Activated naive CD8-positive, alpha-beta T cell treated with anti-CD3 and anti-CD28 coated beads, Interleukin-2, amount 50 U/mL, for 24 hours (primary cell): ENCODE measurements around the gene LRRC66.

Experiments
- ATAC-seq: fragments of 150-1000 bp; cut with Tn5 transposase; one replicate; pipeline ENCODE4 v1.10.0; 2021
- DNase-seq: peaks from one replicate; pipeline ENCODE4 v3.0.0; 2021
- H3K27ac Mint-ChIP-seq: one replicate; pipeline ENCODE4 v1.8.0; 2021; ENCODE audit warnings: mild to moderate bottlenecking, mixed read lengths
- H3K27me3 Mint-ChIP-seq: one replicate; pipeline ENCODE4 v1.8.0; 2021; ENCODE audit warnings: mixed read lengths
- H3K36me3 Mint-ChIP-seq: one replicate; pipeline ENCODE4 v1.8.0; 2021; ENCODE audit warnings: low read depth, mixed read lengths
- H3K4me1 Mint-ChIP-seq: one replicate; pipeline ENCODE4 v1.8.0; 2021; ENCODE audit warnings: mixed read lengths
- H3K4me3 Mint-ChIP-seq: one replicate; pipeline ENCODE4 v1.8.0; 2021; ENCODE audit warnings: mild to moderate bottlenecking, moderate library complexity, mixed read lengths
- H3K9me3 Mint-ChIP-seq: one replicate; pipeline ENCODE4 v1.8.0; 2021; ENCODE audit warnings: mixed read lengths

The LRRC66 gene, protein sequence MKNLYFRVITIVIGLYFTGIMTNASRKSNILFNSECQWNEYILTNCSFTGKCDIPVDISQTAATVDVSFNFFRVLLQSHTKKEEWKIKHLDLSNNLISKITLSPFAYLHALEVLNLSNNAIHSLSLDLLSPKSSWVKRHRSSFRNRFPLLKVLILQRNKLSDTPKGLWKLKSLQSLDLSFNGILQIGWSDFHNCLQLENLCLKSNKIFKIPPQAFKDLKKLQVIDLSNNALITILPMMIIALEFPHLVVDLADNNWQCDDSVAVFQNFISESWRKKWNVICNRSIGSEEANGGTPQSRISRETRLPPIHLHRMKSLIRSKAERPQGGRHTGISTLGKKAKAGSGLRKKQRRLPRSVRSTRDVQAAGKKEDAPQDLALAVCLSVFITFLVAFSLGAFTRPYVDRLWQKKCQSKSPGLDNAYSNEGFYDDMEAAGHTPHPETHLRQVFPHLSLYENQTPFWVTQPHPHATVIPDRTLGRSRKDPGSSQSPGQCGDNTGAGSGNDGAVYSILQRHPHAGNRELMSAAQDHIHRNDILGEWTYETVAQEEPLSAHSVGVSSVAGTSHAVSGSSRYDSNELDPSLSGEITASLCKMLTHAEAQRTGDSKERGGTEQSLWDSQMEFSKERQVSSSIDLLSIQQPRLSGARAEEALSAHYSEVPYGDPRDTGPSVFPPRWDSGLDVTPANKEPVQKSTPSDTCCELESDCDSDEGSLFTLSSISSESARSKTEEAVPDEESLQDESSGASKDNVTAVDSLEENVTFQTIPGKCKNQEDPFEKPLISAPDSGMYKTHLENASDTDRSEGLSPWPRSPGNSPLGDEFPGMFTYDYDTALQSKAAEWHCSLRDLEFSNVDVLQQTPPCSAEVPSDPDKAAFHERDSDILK

GRCh38 chr4:52019936-52020657 lies at the start of gene LRRC66:
Gene LRRC66, minus strand, starts transcription at chr4:52020363. Its CDS starts 2,750 bp downstream, at chr4:52017613.
- DNase-seq (no peak), ATAC-seq (no peak)
- H3K36me3 Mint-ChIP-seq: peaks cover 2% of the 10 kb centered on the region
- H3K4me1 Mint-ChIP-seq: no peaks in the 10 kb centered on the region
- no peaks in the 10 kb centered on the region for H3K27me3 Mint-ChIP-seq
- no peaks in the 10 kb centered on the region for H3K9me3 Mint-ChIP-seq
- no peak within 1 kb of the TSS for H3K27ac Mint-ChIP-seq
- no peak within 1 kb of the TSS for H3K4me3 Mint-ChIP-seq

DNA sequence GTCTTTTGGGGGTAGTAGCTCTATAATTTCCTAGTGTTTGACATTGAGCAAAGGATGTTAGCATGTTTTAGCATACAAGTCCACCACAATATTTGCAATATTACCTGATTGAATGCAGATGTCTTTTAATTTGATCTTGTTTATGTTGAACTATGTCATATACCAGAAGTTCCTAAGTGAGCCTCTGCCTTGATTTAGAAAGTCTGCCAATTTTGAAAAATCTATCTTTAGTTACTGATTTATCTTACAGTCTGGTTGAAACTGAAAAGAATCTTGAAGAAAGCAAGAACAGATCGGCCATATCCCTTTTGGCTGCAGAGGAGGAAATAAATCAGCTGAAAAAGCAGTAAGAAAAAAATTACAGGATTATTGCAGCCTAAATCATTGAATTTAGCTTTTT lies 49.4 kb upstream of the LRRC66 start:
- Mint-ChIP-seq H3K9me3 (no peaks in the 10 kb centered on the region), H3K4me3 (no peak overlapping the region), H3K4me1 (no peaks in the 10 kb centered on the region), H3K27me3 (peaks cover 15% of the 10 kb centered on the region), H3K36me3 (no peaks in the 10 kb centered on the region), H3K27ac (no peak overlapping the region)
- no peak for DNase-seq
- no peak for ATAC-seq

DNA sequence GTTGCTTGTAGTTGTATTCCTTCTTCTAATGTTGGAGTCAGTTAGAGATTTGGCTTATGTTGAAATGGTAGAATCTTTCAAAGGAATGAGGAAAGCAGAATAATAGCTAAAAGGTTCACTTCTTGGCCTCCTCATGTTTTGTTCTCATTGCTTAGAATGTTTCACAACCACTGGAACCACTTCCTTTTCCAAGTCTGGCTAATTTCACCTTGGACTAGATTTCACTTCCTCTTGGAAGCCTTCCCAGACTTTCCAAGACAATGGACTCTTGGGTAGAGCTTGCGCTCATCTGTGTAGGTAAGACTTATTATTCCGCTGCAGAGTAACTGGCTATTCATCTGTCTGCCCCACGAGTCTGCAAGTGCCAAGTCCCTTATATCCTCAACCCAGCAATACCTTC lies 39.2 kb upstream of the LRRC66 start:
- ATAC-seq: no peak
- H3K4me1 Mint-ChIP-seq: no peaks in the 10 kb centered on the region
- no peaks in the 10 kb centered on the region for H3K9me3 Mint-ChIP-seq
- H3K36me3 Mint-ChIP-seq: no peaks in the 10 kb centered on the region
- H3K4me3 Mint-ChIP-seq: no peak overlapping the region
- peaks cover 11% of the 10 kb centered on the region for H3K27me3 Mint-ChIP-seq
- H3K27ac Mint-ChIP-seq: no peak overlapping the region
- DNase-seq: no peak

GRCh38 chr4:52058275-52058674 lies 38.1 kb upstream of the LRRC66 start:
- ATAC-seq (no peak), DNase-seq (no peak)
- peaks cover 17% of the 10 kb centered on the region for H3K27me3 Mint-ChIP-seq
- no peaks in the 10 kb centered on the region for H3K9me3 Mint-ChIP-seq
- no peaks in the 10 kb centered on the region for H3K36me3 Mint-ChIP-seq
- H3K4me3 Mint-ChIP-seq: no peak overlapping the region
- no peaks in the 10 kb centered on the region for H3K4me1 Mint-ChIP-seq
- no peak overlapping the region for H3K27ac Mint-ChIP-seq

DNA sequence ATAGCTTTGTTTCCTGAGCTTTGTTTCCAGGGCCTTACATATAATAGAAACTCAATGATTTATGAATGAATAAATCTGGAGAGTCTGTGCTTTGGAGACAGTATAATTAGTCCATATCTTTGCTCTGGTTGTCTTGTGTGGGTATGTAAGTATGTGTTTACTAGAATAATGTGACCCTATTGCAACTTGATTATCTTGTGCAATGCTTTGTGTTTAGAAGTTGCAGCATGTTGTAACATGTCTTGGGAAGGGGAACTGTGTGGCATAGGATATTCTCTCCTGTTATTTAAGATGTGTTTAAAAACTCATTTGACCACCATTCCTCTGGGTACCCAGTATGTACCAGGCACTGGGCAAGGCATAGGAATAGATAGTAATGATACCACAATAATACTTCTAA lies 37.0 kb upstream of the LRRC66 start:
- no peak overlapping the region for H3K27ac Mint-ChIP-seq
- peaks cover 5% of the 10 kb centered on the region for H3K4me1 Mint-ChIP-seq
- ATAC-seq (no peak), DNase-seq (no peak)
- H3K9me3 Mint-ChIP-seq: no peaks in the 10 kb centered on the region
- H3K27me3 Mint-ChIP-seq: peaks cover 25% of the 10 kb centered on the region
- H3K4me3 Mint-ChIP-seq: no peak overlapping the region
- no peaks in the 10 kb centered on the region for H3K36me3 Mint-ChIP-seq

- Mint-ChIP-seq H3K4me1 (peaks cover 10% of the 10 kb centered on the region), H3K9me3 (no peaks in the 10 kb centered on the region), H3K36me3 (no peaks in the 10 kb centered on the region), H3K4me3 (no peak overlapping the region), H3K27ac (no peak overlapping the region), H3K27me3 (peaks cover 44% of the 10 kb centered on the region)
- DNase-seq: no peak
- no peak for ATAC-seq
These were observed 34.1 kb upstream of the LRRC66 start for GRCh38 chr4:52054254-52054653.

- H3K27ac Mint-ChIP-seq: no peak overlapping the region
- peaks cover 57% of the 10 kb centered on the region for H3K27me3 Mint-ChIP-seq
- DNase-seq (no peak), ATAC-seq (no peak)
- H3K9me3 Mint-ChIP-seq: no peaks in the 10 kb centered on the region
- no peaks in the 10 kb centered on the region for H3K36me3 Mint-ChIP-seq
- H3K4me3 Mint-ChIP-seq: no peak overlapping the region
- H3K4me1 Mint-ChIP-seq: peaks cover 10% of the 10 kb centered on the region
These were observed 32.3 kb upstream of the LRRC66 start for GRCh38 chr4:52052475-52052780.

DNA sequence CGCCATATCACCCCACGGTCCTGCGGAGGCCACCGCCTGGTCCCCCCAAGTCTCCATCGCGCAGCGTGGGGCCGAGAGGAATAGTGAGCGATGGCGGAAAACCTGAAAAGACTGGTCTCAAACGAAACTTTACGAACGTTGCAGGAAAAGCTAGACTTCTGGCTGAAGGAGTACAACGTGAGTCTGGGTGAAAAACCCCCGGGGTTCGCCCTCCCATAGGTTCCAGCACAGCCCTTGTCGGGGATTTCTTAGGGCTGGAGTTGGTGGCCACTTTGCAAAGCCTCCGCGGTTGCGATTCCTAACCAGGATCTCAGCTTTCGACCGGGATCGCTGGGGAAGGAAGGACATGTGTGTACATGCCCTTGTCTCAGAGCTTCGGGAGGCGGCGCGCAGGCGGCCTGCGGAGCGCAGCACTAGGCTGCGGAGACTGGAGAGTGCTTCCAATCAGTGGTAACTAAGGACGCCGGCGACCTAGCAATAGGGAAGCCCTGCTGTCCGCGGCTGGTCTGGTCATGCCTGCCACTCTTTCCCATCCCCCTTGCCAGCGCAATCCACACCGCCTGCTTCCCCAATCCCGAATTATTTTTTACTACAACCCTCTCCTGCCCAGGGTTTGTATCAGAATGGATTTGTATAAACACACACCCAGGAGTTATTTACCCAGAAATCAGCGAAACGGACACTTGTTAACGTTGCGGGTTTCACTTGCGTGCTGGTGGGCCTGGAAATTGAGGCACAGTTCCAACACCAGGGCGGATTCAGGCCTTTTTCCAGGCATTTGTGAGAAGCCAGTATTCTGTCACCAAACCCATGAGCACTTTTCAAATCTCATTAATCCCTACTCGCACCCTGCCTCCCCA lies 31.7 kb upstream of the LRRC66 start:
- H3K9me3 Mint-ChIP-seq: no peaks in the 10 kb centered on the region
- peaks cover 10% of the 10 kb centered on the region for H3K4me1 Mint-ChIP-seq
- no peak overlapping the region for H3K27ac Mint-ChIP-seq
- peak overlapping the region; percentile 61 for H3K4me3 Mint-ChIP-seq
- no peaks in the 10 kb centered on the region for H3K36me3 Mint-ChIP-seq
- H3K27me3 Mint-ChIP-seq: peaks cover 60% of the 10 kb centered on the region
- peak; percentile 6 for DNase-seq
- ATAC-seq: no peak

- Mint-ChIP-seq H3K4me1 (peaks cover 10% of the 10 kb centered on the region), H3K4me3 (peak within 1 kb of the TSS; percentile 61), H3K9me3 (no peaks in the 10 kb centered on the region), H3K27me3 (peaks cover 65% of the 10 kb centered on the region), H3K27ac (no peak within 1 kb of the TSS), H3K36me3 (no peaks in the 10 kb centered on the region)
- DNase-seq: peak; percentile 5
- no peak for ATAC-seq
These were observed 31.1 kb upstream of the LRRC66 start, which contains the start of gene SPATA18 for GRCh38 chr4:52051213-52051614. Gene SPATA18, plus strand, starts transcription at chr4:52051304. Its CDS starts 401 bp downstream, at chr4:52051705.

- no peaks in the 10 kb centered on the region for H3K36me3 Mint-ChIP-seq
- H3K4me3 Mint-ChIP-seq: no peak overlapping the region
- no peak overlapping the region for H3K27ac Mint-ChIP-seq
- H3K27me3 Mint-ChIP-seq: peaks cover 68% of the 10 kb centered on the region
- DNase-seq: no peak
- no peak for ATAC-seq
- H3K9me3 Mint-ChIP-seq: no peaks in the 10 kb centered on the region
- H3K4me1 Mint-ChIP-seq: peaks cover 10% of the 10 kb centered on the region
These were observed 29.1 kb upstream of the LRRC66 start for GRCh38 chr4:52049266-52049665.

DNA sequence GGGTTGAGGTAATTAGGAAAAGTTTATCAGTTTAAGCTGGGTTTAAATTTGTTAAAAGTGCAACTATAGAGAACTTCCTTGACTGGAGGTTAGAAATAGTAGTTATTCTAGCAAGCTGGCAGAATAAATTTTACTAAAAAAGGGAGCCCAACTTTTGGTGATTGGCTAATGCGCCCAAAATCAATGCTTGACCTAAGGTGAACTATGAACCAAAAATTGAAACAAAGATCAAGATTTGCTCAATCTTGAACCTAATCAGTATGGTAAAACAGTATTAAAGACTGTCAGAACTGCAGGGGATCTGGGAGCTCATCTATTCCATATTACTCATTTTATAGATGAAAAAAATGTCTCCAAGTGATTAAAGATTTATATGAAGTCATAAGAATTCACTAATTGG lies 24.9 kb upstream of the LRRC66 start:
- DNase-seq (no peak), ATAC-seq (no peak)
- peaks cover 45% of the 10 kb centered on the region for H3K27me3 Mint-ChIP-seq
- H3K9me3 Mint-ChIP-seq: no peaks in the 10 kb centered on the region
- no peaks in the 10 kb centered on the region for H3K36me3 Mint-ChIP-seq
- H3K4me1 Mint-ChIP-seq: no peaks in the 10 kb centered on the region
- H3K27ac Mint-ChIP-seq: no peak overlapping the region
- no peak overlapping the region for H3K4me3 Mint-ChIP-seq

DNA sequence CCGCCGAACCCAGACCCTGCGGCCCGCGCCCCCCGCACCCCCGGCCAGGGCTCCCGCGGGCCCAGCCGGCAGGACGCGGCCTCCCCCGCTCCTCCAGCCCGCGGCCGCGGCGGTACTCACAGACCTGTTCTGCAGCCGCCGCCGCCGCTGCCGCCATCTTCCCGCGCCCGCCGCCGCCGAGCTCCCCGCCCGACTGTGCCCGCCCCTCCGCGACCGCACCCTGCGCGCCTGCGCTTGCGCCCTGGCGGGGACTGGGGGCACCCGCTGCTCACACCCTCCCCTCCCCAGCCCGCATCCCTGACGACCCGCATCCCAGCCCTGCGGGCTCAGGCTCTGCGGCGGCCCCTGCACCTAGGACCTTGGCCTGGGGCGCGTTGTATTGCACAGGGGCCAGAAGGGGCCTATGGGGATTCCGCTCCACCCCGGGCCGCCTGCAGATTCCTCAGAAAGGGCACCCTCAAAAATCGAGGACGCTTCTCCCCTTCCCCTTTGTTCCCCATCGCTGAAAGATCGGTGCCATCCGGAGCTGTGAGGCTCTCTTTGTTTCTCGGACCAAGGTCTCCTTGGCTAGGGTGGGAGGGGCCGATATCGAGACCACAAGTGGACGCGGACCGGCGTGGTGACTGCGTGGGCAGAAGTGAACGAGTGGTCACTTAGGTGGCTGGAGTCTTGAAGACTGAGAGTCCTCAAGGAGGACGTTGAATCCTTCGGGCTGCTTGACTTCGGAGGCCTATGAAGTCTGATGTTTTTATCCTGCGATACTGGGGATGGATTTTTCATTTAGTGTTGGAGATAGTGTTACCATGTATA lies 18.1 kb upstream of the LRRC66 start, which contains the start of gene SGCB:
SGCB (minus strand) TSS at position 197 of the 810 bp plus-strand sequence; CDS start at position 157, 40 bp downstream.
- H3K36me3 Mint-ChIP-seq: no peaks in the 10 kb centered on the region
- peaks cover 26% of the 10 kb centered on the region for H3K4me1 Mint-ChIP-seq
- DNase-seq (peak; percentile 79), ATAC-seq (peak; percentile 94)
- H3K9me3 Mint-ChIP-seq: no peaks in the 10 kb centered on the region
- H3K27ac Mint-ChIP-seq: peak within 1 kb of the TSS; percentile 61
- H3K27me3 Mint-ChIP-seq: peaks cover 13% of the 10 kb centered on the region
- peak within 1 kb of the TSS; percentile 85 for H3K4me3 Mint-ChIP-seq

GRCh38 chr4:52037689-52038102 lies 17.5 kb upstream of the LRRC66 start:
- H3K4me1 Mint-ChIP-seq: peaks cover 26% of the 10 kb centered on the region
- H3K36me3 Mint-ChIP-seq: no peaks in the 10 kb centered on the region
- DNase-seq: peak; percentile 19
- H3K27ac Mint-ChIP-seq: peak overlapping the region; percentile 29
- peak overlapping the region; percentile 85 for H3K4me3 Mint-ChIP-seq
- peak; percentile 33 for ATAC-seq
- H3K9me3 Mint-ChIP-seq: no peaks in the 10 kb centered on the region
- H3K27me3 Mint-ChIP-seq: peaks cover 11% of the 10 kb centered on the region
